GM12874 (cell line): ENCODE measurements around the gene NDNF.

Source experiments
- TF ChIP-seq, protein P1 (sequence below): IDR thresholded peaks from 2 replicates; pipeline ENCODE4 v1.5.1; 2011; ENCODE audit warnings: low read depth, mild to moderate bottlenecking, control low read depth, low read length, moderate library complexity; ENCODE audit not compliant: insufficient read depth

NDNF gene

GRCh38 chr4:121088867-121089266, 16.5 kb upstream of the NDNF start:
- TF ChIP-seq, protein P1, sequence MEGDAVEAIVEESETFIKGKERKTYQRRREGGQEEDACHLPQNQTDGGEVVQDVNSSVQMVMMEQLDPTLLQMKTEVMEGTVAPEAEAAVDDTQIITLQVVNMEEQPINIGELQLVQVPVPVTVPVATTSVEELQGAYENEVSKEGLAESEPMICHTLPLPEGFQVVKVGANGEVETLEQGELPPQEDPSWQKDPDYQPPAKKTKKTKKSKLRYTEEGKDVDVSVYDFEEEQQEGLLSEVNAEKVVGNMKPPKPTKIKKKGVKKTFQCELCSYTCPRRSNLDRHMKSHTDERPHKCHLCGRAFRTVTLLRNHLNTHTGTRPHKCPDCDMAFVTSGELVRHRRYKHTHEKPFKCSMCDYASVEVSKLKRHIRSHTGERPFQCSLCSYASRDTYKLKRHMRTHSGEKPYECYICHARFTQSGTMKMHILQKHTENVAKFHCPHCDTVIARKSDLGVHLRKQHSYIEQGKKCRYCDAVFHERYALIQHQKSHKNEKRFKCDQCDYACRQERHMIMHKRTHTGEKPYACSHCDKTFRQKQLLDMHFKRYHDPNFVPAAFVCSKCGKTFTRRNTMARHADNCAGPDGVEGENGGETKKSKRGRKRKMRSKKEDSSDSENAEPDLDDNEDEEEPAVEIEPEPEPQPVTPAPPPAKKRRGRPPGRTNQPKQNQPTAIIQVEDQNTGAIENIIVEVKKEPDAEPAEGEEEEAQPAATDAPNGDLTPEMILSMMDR, result no peak

DNA sequence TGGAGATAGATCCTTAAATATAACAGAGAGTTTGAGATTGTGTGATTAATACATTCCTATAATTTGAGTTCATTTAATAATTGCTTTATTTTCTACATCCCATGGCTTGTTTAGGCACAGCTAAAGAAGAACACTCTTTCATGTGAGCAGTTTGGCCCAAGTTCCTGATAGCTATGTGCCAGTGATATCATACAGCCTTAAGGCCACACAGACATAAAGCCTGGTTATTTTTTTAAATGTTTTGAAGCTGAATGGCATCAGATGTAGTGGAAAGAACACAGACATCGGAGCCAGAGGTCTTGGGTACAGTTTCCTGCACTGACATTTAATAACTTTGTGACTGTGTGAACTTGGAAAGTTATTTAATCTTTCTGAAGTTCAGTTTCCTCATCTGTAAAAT, 7.0 kb upstream of the NDNF start:
- TF ChIP-seq, protein P1, result no peak

DNA sequence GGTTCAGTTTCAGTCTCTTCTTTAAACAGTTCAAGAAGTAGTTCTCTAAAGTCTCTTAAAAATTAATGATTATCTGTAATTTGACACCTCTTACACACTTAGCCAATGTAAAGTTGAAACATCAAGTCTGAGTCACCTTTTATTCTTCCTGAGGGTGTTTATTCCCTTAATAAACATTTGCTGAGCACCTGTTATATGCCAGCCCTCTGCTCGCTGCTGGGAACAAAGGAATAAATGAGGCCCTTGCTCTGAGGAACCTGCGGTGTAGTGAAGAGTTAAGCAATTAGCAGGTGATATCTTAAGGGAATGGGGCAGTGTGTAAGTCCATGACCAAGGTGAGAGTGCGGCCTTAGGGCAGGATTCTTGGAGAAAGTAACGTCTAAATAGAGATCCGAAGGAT, 5.2 kb upstream of the NDNF start:
- TF ChIP-seq, protein P1, result no peak

GRCh38 chr4:121076416-121076815, 4.1 kb upstream of the NDNF start:
- TF ChIP-seq, protein P1, result no peak

GRCh38 chr4:121073672-121074381, 1.5 kb upstream of the NDNF start:
- TF ChIP-seq, protein P1, result no peak

- TF ChIP-seq, protein P1, result no peak
These were observed 685 bp upstream of the NDNF start for GRCh38 chr4:121073004-121073435.

DNA sequence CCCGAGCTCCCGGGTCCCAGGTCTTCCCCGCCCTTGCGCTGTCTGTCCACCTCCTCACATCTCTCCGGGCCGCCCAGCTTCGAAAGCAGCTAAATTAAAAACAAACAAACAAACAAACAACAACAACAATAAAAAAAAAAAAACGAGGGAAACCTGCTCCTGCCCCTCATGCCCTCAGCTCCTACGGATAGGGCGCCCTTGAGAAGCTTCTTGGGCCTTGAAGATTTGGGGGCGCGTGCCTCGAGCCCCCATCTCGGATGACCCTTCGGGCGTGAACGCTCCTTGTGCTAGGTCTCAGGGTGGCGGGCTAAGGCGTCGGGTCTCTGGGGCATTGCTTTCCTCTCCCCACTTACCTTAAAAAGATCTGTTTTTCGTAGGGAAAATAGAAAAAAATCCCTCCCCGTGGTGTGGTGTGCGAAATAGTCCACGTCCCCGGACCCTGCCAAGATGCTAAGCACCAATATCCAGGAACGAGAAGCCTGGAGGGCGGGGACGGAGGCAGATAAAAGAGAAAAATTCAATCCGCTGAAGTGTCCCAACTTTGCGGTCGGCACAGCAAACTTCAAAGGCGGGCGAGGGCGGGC, 603 bp downstream of the NDNF start:
- TF ChIP-seq, protein P1, result no peak
